Measurements from ENCODE around the gene PRICKLE3.

PRICKLE3 gene

GRCh38 chrX:49202022-49202421, 15.8 kb upstream of the PRICKLE3 start:
- no peak for DNase-seq (ENCODE audit: extremely low read depth, low read depth)
- TF ChIP-seq CTCF (IDR thresholded peaks at IDR 0.05; ENCODE audit: low read depth, low read length, missing control alignments), result no peak
- H3K4me3 ChIP-seq (replicated peaks; ENCODE audit: low read depth, low read length), result no peak overlapping the region

- DNase-seq (ENCODE audit: extremely low read depth, low read depth), result no peak
- no peak for TF ChIP-seq CTCF (IDR thresholded peaks at IDR 0.05; ENCODE audit: low read depth, low read length, missing control alignments)
- H3K4me3 ChIP-seq (replicated peaks; ENCODE audit: low read depth, low read length), result no peak within 1 kb of the TSS; the same call in 1 of the 2 replicates
Measured at GRCh38 chrX:49199906-49200771, 14.0 kb upstream of the PRICKLE3 start, which contains the start of gene SYP. Gene SYP (minus strand): TSS chrX:49200193. CDS start chrX:49200186, 7 bp downstream.

GRCh38 chrX:49199315-49199595, 13.1 kb upstream of the PRICKLE3 start:
- no peak for TF ChIP-seq CTCF (IDR thresholded peaks at IDR 0.05; ENCODE audit: low read depth, low read length, missing control alignments)
- no peak for DNase-seq (ENCODE audit: extremely low read depth, low read depth)
- H3K4me3 ChIP-seq (replicated peaks; ENCODE audit: low read depth, low read length), result no peak overlapping the region

GRCh38 chrX:49198540-49199314, 12.6 kb upstream of the PRICKLE3 start:
- no peak overlapping the region for H3K4me3 ChIP-seq (replicated peaks; ENCODE audit: low read depth, low read length)

GRCh38 chrX:49197543-49198087, 11.4 kb upstream of the PRICKLE3 start:
- TF ChIP-seq CTCF (IDR thresholded peaks at IDR 0.05; ENCODE audit: low read depth, low read length, missing control alignments), result no peak
- DNase-seq (ENCODE audit: extremely low read depth, low read depth), result no peak
- no peak overlapping the region for H3K4me3 ChIP-seq (replicated peaks; ENCODE audit: low read depth, low read length)

More at GRCh38 chrX:49198540-49199314, 12.6 kb upstream of the PRICKLE3 start:
- DNase-seq (ENCODE audit: extremely low read depth, low read depth), result no peak
- no peak for TF ChIP-seq CTCF (IDR thresholded peaks at IDR 0.05; ENCODE audit: low read depth, low read length, missing control alignments)

GRCh38 chrX:49193542-49193964, 7.4 kb upstream of the PRICKLE3 start:
- no peak for TF ChIP-seq CTCF (IDR thresholded peaks at IDR 0.05; ENCODE audit: low read depth, low read length, missing control alignments)
- no peak for DNase-seq (ENCODE audit: extremely low read depth, low read depth)
- no peak overlapping the region for H3K4me3 ChIP-seq (replicated peaks; ENCODE audit: low read depth, low read length)

Data from HFF-Myc (cell line).